T-helper 1 cell (primary cell): ENCODE results near the gene USP6NL.

Experiments used
- DNase-seq, 5 donors: peaks; one replicate each; pipeline ENCODE4 v3.0.0-alpha.2; 2012 to 2020

USP6NL gene

DNA sequence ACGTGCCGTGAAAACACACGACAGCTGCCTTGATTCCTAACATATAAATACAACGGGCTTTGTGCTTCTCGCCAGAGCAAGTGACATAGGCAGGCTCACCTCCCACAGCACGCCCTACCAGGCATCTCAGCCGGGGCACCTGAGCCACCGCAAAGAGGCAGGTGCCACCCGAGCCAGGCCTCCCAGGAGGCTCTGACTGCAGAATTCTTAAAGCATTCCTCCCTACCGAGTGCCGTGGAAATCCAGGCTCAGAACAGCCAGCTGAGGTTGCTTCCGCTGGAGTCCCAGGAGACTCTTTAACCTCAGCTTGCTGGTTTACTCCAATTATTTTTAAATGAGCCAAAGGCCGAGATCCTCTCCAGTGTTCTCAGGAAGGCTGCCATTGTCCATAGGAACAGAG, 206.5 kb downstream of the USP6NL start:
- no peak for DNase-seq
